DND-41 (cell line): ENCODE measurements around the gene GTPBP1.

Source experiments
- CTCF ChIP-seq: IDR thresholded peaks from 2 replicates; pipeline ENCODE4 v1.5.1; 2012; ENCODE audit warnings: borderline replicate concordance, low read length, moderate library complexity, mild to moderate bottlenecking; ENCODE audit not compliant: poor library complexity, severe bottlenecking; ENCODE audit errors: extremely low read depth
- EZH2 ChIP-seq: IDR thresholded peaks from 3 replicates; pipeline ENCODE4 v1.6.1; 2012; ENCODE audit warnings: borderline replicate concordance, low read depth, mild to moderate bottlenecking, moderate library complexity, low read length, inconsistent platforms; ENCODE audit not compliant: severe bottlenecking

- TF ChIP-seq CTCF (no peak), EZH2 (no peak)
Observed at GRCh38 chr22:38675833-38676232, 29.9 kb upstream of the GTPBP1 start.
